ENCODE data around the gene CIDEB.

- TF ChIP-seq GATA2 (IDR thresholded peaks at IDR 0.05; ENCODE audit: low read depth, low read length) (no peak), GATA3 (IDR thresholded peaks at IDR 0.05; ENCODE audit: low read depth, low read length) (no peak)
Observed at GRCh38 chr14:24348186-24348585, 40.4 kb upstream of the CIDEB start.
